ENCODE measurements around the gene MYO5B.
A peak's percentile ranks its signal among the peaks of the same experiment; 100 is the strongest.
"Not testable (repeated sequence)": the region's sequence is repeated elsewhere in the genome, so short reads cannot be mapped to it uniquely, and the experiment has no call there.

The MYO5B gene

DNA sequence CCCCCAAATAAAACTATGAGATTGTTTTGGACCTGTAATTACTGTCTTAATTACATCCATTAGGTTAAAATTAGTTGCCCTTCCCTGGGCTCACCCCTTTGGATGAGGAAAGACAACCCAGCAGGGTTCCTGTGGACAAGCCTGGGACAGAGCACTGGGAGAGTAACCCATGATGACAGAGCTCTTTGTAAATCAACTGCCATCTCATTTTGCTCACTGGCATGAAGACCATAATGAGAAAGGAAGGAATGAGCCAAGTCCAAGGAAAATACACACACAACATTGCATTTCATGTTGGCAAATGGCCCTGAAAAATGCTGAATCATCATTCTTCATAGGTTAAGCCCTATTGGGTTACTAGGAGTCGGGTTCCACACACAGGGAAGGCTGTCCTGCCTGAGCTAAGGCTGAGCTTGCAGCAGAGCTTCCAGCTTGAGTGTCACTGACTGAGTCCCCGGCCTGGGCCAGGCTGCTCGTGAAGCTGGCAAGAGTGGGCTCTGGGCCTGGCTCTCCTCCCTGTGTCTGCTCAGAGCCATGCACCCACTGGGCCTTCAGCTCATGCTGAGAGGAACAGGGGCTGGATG, 287.5 kb downstream of the MYO5B start:
- no peak for DNase-seq

- DNase-seq: no peak
Observed at GRCh38 chr18:49905771-49906170, 289.2 kb downstream of the MYO5B start.

DNA sequence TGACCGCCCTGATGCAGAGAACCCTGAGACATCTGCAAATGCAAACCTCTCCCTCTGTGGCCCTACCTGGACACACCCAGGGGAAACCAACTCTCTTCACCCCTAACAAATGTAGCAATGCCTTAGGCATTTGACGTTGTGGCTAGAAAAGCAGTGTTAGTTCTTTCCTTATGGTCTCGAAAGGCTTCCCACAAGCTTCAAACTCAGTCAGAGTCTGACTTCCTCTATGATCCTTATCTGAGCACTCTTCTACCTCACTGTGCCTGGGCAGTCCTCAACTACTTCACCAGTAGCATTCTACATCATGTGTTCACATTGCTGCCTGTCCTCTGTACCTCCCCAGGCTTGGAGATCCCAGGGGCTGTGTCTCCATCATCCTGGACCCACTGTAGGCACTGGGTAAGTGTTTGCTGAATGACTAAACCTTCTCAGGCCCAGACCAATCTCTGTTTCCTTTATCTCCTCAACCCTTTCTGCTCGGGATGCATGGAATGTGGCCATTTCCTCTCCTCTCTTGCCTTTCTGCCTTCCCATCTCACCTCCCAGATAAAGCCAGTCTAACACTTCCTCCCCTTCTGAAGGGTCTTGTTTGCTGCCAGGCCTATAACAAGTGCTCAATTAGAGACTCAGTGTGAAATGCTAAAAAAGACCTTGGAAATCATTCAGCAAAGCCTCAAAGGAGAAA, 289.9 kb downstream of the MYO5B start:
- peak; percentile 4 for DNase-seq

DNA sequence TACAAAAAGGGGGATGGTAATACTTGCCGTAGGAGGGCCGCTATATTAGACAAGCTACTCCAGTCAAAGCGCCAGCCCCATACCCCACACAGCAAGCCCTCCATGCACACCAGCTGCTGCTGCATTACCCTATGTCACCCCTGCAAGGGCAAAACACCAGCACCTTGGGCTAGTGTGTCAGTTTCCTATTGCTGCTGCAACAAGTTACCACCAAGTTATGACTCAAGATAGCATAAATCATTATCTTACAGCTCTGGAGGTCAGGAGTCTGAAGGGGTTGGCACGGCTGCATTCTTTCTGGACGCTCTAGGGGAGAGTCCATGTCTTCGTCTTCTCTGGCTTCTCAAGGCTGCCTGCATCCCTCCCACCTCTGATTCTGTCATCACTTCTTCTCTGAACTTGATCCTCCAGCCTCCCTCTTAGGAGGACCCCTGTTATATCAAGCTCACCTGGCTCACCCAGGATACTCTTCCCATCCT, 293.0 kb downstream of the MYO5B start:
- DNase-seq: no peak

- peak; percentile 3 for DNase-seq
Observed at GRCh38 chr18:49899657-49900330, 295.2 kb downstream of the MYO5B start.

DNA sequence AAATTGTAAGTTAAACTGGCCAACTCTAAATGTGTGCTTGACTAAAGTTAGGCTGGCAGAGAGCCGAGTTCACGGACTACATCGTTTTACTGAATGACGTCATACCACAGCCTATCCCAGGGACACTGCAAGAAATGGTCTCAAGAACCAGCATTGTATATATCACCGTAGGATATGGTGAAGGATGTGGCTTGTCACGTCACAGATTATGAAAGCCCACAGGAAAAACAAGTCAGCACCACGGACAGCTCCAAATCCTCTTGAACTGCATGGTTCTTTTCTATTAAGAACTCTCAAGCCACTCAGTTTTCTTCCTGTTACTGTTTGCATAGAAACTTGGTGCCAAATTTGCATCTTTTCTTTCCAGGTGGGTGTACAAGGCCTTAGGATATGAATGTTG, 296.5 kb downstream of the MYO5B start:
- peak; percentile 56 for DNase-seq

GRCh38 chr18:49894517-49895226, 300.3 kb downstream of the MYO5B start:
- no peak for DNase-seq

- no peak for DNase-seq
Observed at GRCh38 chr18:49893036-49893435, 301.9 kb downstream of the MYO5B start.

- no peak for DNase-seq
Observed at GRCh38 chr18:49892148-49892924, 302.6 kb downstream of the MYO5B start.

- DNase-seq: no peak
Observed at GRCh38 chr18:49890041-49890440, 304.9 kb downstream of the MYO5B start.

GRCh38 chr18:49889552-49889951, 305.4 kb downstream of the MYO5B start:
- DNase-seq: not testable (repeated sequence)

DNA sequence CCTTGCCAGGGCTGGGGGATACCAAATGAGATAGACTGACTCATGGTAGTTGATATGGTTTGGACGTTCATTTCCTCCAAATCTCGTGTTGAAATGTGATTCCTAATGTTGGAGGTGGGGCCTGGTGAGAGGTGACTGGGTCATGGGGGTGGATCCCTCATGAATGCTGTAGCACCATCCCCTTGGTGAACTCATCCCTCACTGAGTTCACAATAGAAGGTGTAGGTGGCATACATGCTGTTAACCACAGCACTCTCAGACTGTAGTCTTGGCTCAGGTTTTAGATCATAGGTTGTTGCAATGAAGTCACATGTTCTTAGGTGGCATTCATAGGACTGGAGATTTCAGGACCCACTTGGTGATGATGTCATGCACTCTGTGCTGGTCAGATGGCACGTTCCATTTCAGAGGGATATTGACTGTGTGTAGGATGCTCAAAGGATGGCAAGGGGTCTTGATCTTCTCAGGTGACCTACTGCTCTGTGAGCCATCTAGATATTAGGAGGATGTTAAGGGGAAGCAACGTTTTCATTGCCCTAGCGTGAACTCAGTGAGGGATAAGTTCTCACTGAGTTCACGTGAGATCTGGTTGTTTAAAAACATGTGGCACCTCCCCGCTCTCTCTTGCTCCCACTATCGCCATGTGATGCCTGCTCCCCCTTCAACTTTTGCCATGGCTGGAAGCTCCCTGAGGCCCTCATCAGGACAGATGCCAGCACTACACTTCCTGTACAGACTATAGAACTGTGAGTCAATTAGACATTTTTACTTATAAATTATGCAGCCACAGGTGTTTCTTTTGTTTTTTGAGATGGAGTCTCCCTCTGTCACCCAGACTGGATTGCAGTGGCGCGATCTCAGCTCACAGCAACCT, 307.8 kb downstream of the MYO5B start:
- no peak for DNase-seq

DNA sequence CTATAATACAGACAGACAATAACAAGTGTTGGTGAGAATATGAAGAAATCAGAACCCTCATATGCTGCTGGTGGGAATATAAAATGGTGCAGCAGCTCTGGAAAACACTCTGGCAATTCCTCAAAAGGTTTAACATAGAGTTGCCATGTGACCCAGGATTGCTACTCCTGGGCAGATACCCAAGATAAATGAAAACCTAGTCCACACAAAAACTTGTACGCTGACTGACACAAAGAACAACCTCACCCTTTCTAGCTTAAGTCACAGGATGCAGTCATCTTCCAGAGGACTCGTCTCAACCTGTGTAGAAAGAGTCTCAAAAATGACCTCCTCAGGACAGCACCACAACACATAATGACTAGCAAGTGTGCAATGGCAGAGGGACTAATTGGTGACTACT, 310.0 kb downstream of the MYO5B start:
- DNase-seq: no peak

DNA sequence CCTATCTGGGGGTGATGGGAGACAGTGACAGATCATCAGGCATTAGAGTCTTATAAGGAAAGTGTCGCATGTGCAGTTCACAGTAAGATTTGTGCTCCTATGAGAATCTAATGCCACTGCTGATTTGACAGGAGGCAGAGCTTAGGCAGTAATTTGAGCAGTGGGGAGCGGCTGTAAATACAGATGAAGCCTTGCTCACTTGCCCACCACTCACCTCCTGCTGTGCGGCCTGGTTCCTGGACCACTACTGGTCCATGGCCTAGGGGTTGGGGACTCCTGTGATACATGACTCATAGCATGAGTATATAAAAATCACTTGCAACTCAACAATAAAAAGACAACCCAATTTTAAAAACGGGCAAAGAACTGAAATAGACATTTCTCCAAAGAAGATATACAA, 310.5 kb downstream of the MYO5B start:
- DNase-seq: no peak

GRCh38 chr18:49880661-49881060, 314.3 kb downstream of the MYO5B start:
- DNase-seq: no peak

DNA sequence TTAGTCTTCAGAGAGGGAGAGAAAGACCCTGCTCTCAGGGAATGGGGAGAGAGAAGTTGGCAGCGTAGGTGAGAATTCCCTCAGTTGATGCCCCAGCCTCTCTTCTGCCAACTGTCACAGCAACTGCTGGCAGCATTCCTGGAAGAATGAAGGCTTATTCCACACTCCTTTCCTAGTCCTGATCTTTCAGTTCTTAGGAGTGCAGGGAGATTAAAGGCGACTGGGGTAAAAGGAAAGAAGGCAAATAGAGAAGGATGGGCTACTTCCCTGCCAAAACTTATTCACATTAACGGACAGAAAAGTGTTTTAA, 315.7 kb downstream of the MYO5B start:
- no peak for DNase-seq

GRCh38 chr18:49878567-49879270, 316.2 kb downstream of the MYO5B start:
- DNase-seq: no peak

DNA sequence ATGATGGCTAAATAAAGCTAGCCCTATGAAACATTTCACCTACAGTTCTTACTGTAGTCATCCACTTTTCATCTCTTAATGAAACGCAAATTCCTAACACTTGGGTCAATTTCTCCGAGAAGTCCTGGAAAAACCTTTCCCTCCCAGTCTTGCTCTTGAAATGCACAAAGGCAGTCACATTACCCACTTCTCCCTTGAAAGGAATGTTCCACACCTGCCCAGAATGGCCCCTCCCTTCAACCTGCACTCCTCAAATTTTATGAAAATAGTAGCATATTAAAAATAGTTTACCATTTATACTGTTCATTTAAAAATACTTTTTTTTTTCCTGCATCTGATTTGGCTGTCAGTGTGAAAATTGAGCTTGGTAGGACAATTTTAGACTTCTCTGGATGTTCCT, 316.9 kb downstream of the MYO5B start:
- DNase-seq: no peak

- DNase-seq: no peak
Observed at GRCh38 chr18:49876536-49876935, 318.4 kb downstream of the MYO5B start.

DNA sequence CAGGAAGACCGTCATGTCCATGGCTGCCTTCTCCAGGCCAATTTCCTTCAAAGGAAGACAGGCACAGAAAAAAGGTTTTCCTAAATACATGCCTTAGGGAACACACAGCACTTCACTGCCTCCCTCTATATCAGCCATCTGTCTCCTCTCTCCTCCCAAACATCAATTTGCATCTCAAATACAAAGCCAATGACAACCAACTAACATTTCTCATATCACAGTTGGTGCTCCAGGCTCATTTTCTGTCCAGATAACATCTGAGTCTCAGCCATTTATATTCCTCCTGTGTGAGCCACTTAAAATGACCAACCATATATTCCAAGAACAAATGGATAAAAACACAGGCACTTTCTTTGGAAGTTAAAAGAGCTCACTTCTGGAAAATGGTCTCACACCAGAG, 319.2 kb downstream of the MYO5B start:
- no peak for DNase-seq

DNA sequence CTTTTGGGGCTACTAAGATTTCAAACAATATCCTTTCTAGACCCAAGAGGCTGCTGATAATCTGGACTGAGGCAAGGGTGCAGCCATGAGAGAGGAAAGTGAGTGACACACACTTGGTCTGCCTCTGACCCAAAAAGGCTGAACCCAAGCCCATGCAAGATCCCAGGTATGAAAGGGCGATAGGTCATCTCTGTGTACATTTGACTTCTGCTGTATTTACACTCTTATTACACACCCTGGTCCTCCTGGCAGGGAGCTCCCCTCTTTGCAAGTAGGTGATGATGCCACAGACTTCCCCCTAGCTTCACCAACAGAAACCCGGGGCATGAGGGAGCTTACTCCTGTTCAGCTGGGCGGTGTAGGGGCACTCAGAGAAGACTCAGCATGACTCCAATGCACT, 319.8 kb downstream of the MYO5B start:
- no peak for DNase-seq

Data from activated CD4-positive, alpha-beta T cell treated with anti-CD3 and anti-CD28 coated beads, Interleukin-2, Interleukin-6, amounts not matched to agents 100 ng/mL and 50 ng/mL, durations not matched to agents 16 hours and 8 hours (primary cell).